Measurements from ENCODE around the gene SYNC. TPM values are rescaled to one million over a fixed set of nuclear protein-coding genes. Genes with fewer than 3 reads are reported as not detected.
"Not testable (repeated sequence)": the region's sequence is repeated elsewhere in the genome, so short reads cannot be mapped to it uniquely, and the experiment has no call there.

Gene SYNC
- total and polyA plus RNA-seq, 4 donors = 11.4 to 89.8 (median 37.2) TPM

DNA sequence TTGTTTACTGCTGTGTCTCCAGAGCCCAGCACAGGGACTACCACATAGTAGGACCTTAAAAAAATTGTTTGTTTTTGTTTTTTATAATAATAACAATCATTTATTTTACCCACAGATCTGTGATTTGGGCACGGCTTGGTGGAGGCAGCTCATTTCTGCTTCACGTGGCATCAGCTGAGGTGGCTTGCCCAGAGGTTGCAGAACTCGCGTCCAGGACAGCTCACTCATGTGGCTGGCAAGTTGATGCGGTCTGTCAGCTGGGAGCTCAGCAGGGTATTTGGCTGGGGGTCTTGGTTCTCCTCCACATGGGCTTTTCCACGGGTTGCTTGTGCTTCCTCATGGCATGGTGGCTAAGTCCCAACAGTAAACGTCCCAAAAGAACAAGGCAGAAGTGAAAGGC lies 2.9 kb upstream of the SYNC start:
- Histone ChIP-seq H3K27ac (ENCODE audit: low read depth in 1 of 2, low read length in 2 of 2) (peak overlapping the region in 1 of 2 donors; percentile 12), H3K9me3 (ENCODE audit: control insufficient read depth, low read length) (no peaks in the 10 kb centered on the region), H3K4me3 (ENCODE audit: low read length in 2 of 2) (no peak overlapping the region), H3K4me1 (ENCODE audit: control insufficient read depth in 1 of 2, insufficient read depth in 2 of 2, low read length in 2 of 2) (peaks cover 0 to 4% of the 10 kb centered on the region in 2 donors), H3K36me3 (ENCODE audit: control insufficient read depth in 1 of 2, insufficient read depth in 2 of 2, low read length in 1 of 2) (no peaks in the 10 kb centered on the region), H3K27me3 (ENCODE audit: control insufficient read depth in 1 of 2, insufficient read depth in 2 of 2, low read length in 1 of 2) (no peaks in the 10 kb centered on the region)
- 67 to 69% methylated on average over 7 of the region's 7 CpGs for WGBS, 2 donors
- intact Hi-C loops (cut with DNase I) = loop anchor here (5.0 to 10.0 kb wide), 2 partner anchors 112 to 379 kb away; partner anchors contain the start of genes AZIN2 (in 1 of the 2), S100PBP (in 1 of the 2) and YARS1 (in 1 of the 2)
- ATAC-seq (ENCODE audit: low FRiP score) (no peak), DNase-seq (no peak)

DNA sequence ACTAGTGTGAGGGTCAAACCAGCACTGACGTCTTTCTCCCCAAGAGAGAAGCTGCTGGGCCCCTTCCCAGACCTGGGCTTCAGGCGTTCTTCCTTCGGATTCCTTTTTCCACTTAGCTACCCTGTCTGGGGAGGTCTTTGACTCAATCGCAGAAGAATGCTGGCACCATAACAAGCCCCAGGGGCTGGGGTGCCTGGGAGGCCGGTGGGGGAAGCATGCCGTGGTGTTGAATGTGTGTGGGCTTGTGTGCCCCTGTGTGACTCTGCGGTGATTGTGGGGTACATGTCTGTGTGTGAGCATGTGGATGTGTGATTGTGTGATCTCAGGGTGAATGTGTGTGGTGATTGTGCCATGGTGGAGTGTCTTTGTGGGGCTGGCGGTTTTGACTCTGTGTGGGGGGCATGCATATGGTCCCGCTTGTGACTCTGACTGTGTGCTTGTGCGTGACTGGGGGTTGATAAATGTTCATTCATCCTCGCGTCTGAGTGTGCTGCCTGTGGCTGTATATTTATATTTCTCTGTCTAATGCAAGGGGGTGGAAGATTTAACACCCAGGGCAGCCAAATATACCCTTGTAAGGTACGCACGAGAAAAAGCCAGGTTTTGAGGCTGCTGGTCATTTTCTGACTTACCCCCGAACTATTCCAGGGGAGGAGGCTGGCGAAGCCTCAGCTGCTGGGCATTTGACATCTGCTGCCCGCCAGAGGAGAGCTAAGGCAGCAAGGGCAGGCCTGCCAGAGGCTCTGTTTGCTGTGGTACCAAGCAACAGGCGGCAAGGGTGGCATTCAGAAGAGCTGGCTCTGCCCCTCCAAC lies 1.1 kb upstream of the SYNC start:
- Histone ChIP-seq H3K27ac (ENCODE audit: low read depth in 1 of 2, low read length in 2 of 2) (peak overlapping the region; percentile 98 to 99), H3K27me3 (ENCODE audit: control insufficient read depth in 1 of 2, insufficient read depth in 2 of 2, low read length in 1 of 2) (no peaks in the 10 kb centered on the region), H3K9me3 (ENCODE audit: control insufficient read depth, low read length) (no peaks in the 10 kb centered on the region), H3K4me1 (ENCODE audit: control insufficient read depth in 1 of 2, insufficient read depth in 2 of 2, low read length in 2 of 2) (peaks cover 0 to 4% of the 10 kb centered on the region in 2 donors), H3K36me3 (ENCODE audit: control insufficient read depth in 1 of 2, insufficient read depth in 2 of 2, low read length in 1 of 2) (no peaks in the 10 kb centered on the region), H3K4me3 (ENCODE audit: low read length in 2 of 2) (peak overlapping the region; percentile 84 to 95)
- DNase-seq (peak; percentile 85 to 94), ATAC-seq (ENCODE audit: low FRiP score) (peak; percentile 72)
- 5 to 8% methylated on average over 18 of the region's 18 CpGs for WGBS, 2 donors
- intact Hi-C loops (cut with DNase I) = loop anchor here (2.0 to 10.0 kb wide), 5 partner anchors 39 to 381 kb away; partner anchors contain the start of genes AZIN2 (in 2 of the 2), RBBP4 (in 1 of the 2), S100PBP (in 1 of the 2) and YARS1 (in 1 of the 2)

DNA sequence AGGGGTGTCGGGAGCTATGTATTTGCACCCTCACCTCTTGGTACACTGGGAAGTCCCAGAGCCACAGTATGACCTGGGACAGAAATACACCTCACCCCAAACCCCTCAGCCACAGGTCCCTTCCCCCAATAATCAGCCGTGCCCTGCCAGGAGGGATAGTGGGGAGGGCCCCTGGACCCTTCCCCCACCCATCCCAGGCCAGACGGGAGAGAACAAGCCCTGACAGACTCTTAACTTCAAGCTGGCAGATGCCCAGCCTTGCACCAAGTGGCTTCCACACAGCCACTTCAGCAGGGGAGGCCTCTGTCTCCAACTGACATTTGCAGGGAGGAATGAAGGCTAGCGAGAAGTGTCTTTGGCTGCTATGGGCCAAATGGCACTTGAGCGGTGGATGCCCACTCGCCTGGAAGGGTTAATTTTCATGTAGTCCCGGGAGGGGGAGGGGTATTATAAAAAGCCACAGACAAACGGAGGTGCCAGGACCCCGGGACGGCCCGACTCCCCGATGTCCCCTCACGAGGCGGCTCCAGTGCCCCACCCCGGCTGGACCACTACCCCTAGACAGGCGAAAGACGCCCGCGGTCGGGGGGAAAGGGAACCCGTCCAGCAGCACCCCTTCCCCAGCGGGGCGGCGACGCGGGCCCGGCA lies 495 bp downstream of the SYNC start:
- DNase-seq (peak; percentile 58 to 83), ATAC-seq (ENCODE audit: low FRiP score) (peak; percentile 13)
- H3K36me3 ChIP-seq (ENCODE audit: control insufficient read depth in 1 of 2, insufficient read depth in 2 of 2, low read length in 1 of 2) = no peaks in the 10 kb centered on the region
- peaks cover 0 to 4% of the 10 kb centered on the region in 2 donors for H3K4me1 ChIP-seq (ENCODE audit: control insufficient read depth in 1 of 2, insufficient read depth in 2 of 2, low read length in 2 of 2)
- peak overlapping the region; percentile 82 to 99 for H3K27ac ChIP-seq (ENCODE audit: low read depth in 1 of 2, low read length in 2 of 2)
- H3K9me3 ChIP-seq (ENCODE audit: control insufficient read depth, low read length) = no peaks in the 10 kb centered on the region
- no peaks in the 10 kb centered on the region for H3K27me3 ChIP-seq (ENCODE audit: control insufficient read depth in 1 of 2, insufficient read depth in 2 of 2, low read length in 1 of 2)
- intact Hi-C loops (cut with DNase I) = loop anchor here (2.0 to 10.0 kb wide), 5 partner anchors 40 to 383 kb away; partner anchors contain the start of genes AZIN2 (in 2 of the 2), RBBP4 (in 1 of the 2), S100PBP (in 1 of the 2) and YARS1 (in 1 of the 2)
- WGBS, 2 donors = 1 to 3% methylated on average over 23 to 27 of the region's 27 CpGs
- peak overlapping the region; percentile 84 to 95 for H3K4me3 ChIP-seq (ENCODE audit: low read length in 2 of 2)

DNA sequence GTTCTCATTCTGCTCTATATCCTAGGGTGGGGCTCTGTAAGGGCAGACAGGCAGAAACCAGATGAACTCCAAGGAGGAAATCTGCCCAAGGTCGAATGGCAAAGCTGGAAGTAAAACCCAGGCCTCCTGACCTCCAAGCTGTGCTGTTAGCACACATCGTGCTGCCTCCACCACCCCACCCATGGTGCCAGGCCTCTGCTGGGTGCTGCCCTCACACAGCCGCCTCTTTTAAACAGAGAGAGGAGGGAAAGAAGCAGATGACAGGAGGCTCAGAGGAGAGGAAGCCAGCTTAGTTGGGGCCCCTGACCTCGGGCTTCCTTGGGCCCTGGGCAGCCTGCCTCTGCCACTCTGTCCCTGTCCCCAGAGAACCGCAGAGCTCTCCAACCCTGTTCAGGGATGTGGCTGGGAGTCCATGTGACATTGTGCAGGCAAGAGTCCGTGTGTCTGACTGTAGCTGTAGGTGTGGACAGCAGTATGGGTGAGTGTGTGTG lies 1.1 kb downstream of the SYNC start:
- H3K36me3 ChIP-seq (ENCODE audit: control insufficient read depth in 1 of 2, insufficient read depth in 2 of 2, low read length in 1 of 2) = no peaks in the 10 kb centered on the region
- no peaks in the 10 kb centered on the region for H3K9me3 ChIP-seq (ENCODE audit: control insufficient read depth, low read length)
- H3K4me3 ChIP-seq (ENCODE audit: low read length in 2 of 2) = peak overlapping the region; percentile 84 to 95
- H3K4me1 ChIP-seq (ENCODE audit: control insufficient read depth in 1 of 2, insufficient read depth in 2 of 2, low read length in 2 of 2) = peaks cover 0 to 4% of the 10 kb centered on the region in 2 donors
- peak overlapping the region; percentile 18 to 82 for H3K27ac ChIP-seq (ENCODE audit: low read depth in 1 of 2, low read length in 2 of 2)
- ATAC-seq (ENCODE audit: low FRiP score) (peak; percentile 6), DNase-seq (peak; percentile 46 to 71)
- WGBS, 2 donors = 2 to 7% methylated on average over 6 of the region's 6 CpGs
- H3K27me3 ChIP-seq (ENCODE audit: control insufficient read depth in 1 of 2, insufficient read depth in 2 of 2, low read length in 1 of 2) = no peaks in the 10 kb centered on the region
- intact Hi-C loops (cut with DNase I) = loop anchor here (5.0 to 10.0 kb wide), 4 partner anchors 41 to 383 kb away; partner anchors contain the start of genes AZIN2 (in 2 of the 2), S100PBP (in 1 of the 2) and YARS1 (in 1 of the 2)

DNA sequence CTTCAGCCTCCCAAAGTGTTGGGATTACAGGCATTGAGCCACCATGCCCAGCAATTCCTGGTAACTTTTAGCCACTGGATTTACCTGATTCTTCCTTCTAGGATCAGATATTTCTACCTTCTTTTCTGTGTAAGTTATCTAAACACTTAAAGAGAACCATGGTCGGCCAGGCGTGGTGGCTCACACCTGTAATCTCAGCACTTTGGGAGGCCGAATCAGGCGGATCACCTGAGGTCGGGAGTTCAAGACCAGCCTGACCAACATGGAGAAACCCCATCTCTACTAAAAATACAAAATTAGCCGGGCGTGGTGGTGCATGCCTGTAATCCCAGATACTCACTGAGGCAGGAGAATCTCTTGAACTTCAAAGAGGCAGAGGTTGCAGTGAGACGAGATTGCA lies 5.6 kb downstream of the SYNC start:
- ATAC-seq (ENCODE audit: low FRiP score); H3K27ac ChIP-seq (ENCODE audit: low read depth in 1 of 2, low read length in 2 of 2); H3K27me3 ChIP-seq (ENCODE audit: control insufficient read depth in 1 of 2, insufficient read depth in 2 of 2, low read length in 1 of 2); H3K4me3 ChIP-seq (ENCODE audit: low read length in 2 of 2); intact Hi-C loops (cut with DNase I); H3K9me3 ChIP-seq (ENCODE audit: control insufficient read depth, low read length); H3K36me3 ChIP-seq (ENCODE audit: control insufficient read depth in 1 of 2, insufficient read depth in 2 of 2, low read length in 1 of 2); H3K4me1 ChIP-seq (ENCODE audit: control insufficient read depth in 1 of 2, insufficient read depth in 2 of 2, low read length in 2 of 2): not testable (repeated sequence)
- peak; percentile 23 to 26 for DNase-seq
- 95 to 97% methylated on average over 8 of the region's 8 CpGs for WGBS, 2 donors

DNA sequence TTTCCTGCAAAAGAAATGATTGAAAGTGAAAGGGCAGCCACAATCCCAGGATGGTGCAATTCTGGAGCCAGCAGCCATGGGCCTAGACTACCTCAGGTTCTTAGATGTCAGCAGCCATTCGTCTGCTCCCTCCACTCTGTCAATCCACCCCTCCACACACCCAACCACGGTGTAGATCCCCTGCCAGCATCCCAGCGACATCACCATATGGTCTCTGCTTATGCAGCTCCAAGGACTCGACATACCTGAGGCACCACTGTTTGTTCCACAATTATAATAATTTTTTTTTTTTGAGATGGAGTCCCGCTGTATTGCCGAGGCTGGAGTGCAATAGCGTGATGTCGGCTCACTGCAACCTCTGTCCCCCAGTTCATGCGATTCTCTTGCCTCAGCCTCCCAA lies 6.5 kb downstream of the SYNC start:
- Histone ChIP-seq H3K27me3 (ENCODE audit: control insufficient read depth in 1 of 2, insufficient read depth in 2 of 2, low read length in 1 of 2) (no peaks in the 10 kb centered on the region), H3K4me3 (ENCODE audit: low read length in 2 of 2) (no peak overlapping the region), H3K4me1 (ENCODE audit: control insufficient read depth in 1 of 2, insufficient read depth in 2 of 2, low read length in 2 of 2) (peaks cover 2 to 3% of the 10 kb centered on the region in 2 donors), H3K9me3 (ENCODE audit: control insufficient read depth, low read length) (no peaks in the 10 kb centered on the region), H3K36me3 (ENCODE audit: control insufficient read depth in 1 of 2, insufficient read depth in 2 of 2, low read length in 1 of 2) (no peaks in the 10 kb centered on the region), H3K27ac (ENCODE audit: low read depth in 1 of 2, low read length in 2 of 2) (peak overlapping the region in 1 of 2 donors; percentile 77)
- WGBS, 2 donors = 78 to 83% methylated on average over 9 of the region's 9 CpGs
- intact Hi-C loops (cut with DNase I) = no loop called here
- no peak for ATAC-seq (ENCODE audit: low FRiP score)
- peak; percentile 41 to 51 for DNase-seq

DNA sequence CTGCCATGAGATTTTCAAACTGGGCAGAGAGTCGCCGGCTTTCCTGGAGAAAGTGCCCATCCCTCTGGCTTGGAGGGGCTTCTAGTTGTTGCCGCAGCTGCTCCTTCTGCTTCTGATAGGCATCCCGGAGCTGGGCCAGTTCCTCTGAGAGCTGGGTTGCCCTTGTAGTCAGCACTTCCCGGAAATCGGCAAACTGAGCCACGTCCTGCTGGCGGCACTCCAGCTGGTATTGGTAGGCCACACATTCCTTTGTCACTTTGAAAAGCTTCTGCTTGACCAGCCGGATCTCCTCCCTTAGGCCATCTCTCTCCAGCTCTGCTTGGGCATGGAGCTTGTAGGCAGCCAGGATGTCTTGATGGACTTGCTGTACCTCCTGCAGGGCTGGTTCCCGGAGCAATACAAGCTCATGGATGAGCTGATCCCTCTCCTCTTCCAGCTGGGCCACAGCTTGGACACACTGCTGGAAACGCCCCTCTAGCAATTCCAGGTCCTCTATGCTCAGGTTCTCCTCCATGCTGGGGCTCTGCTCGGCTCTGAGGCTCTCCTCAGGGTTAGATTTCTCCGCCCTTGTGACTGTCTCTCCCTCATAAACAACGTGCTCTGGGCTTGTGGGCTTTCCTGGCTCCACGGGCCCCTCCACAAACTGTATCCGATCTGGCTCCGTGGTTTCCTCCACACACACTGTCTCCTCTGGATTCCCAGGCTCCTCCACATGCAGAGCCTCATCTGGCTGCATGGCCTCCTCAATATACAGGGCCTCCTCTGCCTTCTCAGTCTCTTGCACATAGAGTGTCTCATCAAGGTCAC lies 7.3 kb downstream of the SYNC start:
- DNase-seq = peak; percentile 93
- H3K4me1 ChIP-seq (ENCODE audit: control insufficient read depth in 1 of 2, insufficient read depth in 2 of 2, low read length in 2 of 2) = peaks cover 2 to 3% of the 10 kb centered on the region in 2 donors
- no peak overlapping the region for H3K4me3 ChIP-seq (ENCODE audit: low read length in 2 of 2)
- ATAC-seq (ENCODE audit: low FRiP score) = peak; percentile 28
- H3K27ac ChIP-seq (ENCODE audit: low read depth in 1 of 2, low read length in 2 of 2) = peak overlapping the region; percentile 63 to 77
- no peaks in the 10 kb centered on the region for H3K27me3 ChIP-seq (ENCODE audit: control insufficient read depth in 1 of 2, insufficient read depth in 2 of 2, low read length in 1 of 2)
- H3K36me3 ChIP-seq (ENCODE audit: control insufficient read depth in 1 of 2, insufficient read depth in 2 of 2, low read length in 1 of 2) = no peaks in the 10 kb centered on the region
- intact Hi-C loops (cut with DNase I) = no loop called here
- WGBS, 2 donors = 31% methylated on average over 17 of the region's 17 CpGs
- no peaks in the 10 kb centered on the region for H3K9me3 ChIP-seq (ENCODE audit: control insufficient read depth, low read length)

All from aorta (tissue), 5 donors.